Tibial nerve (tissue), 3 donors: ENCODE measurements around the gene HSFX4.

ENCODE experiments used
- EP300 ChIP-seq, 2 donors: sonication (generic); formaldehyde crosslinking; IDR thresholded peaks; one replicate each; pipeline ENCODE4 v1.6.1; 2017; ENCODE audit warnings: antibody characterized with exemption in 2 of 2, mild to moderate bottlenecking in 1 of 2
- POLR2A ChIP-seq, 2 donors: fragments of 450-650 bp; IDR thresholded peaks; one replicate each; pipeline ENCODE4 v1.6.1; 2017; ENCODE audit warnings: antibody characterized with exemption in 2 of 2, mild to moderate bottlenecking in 2 of 2, moderate library complexity in 2 of 2

DNA sequence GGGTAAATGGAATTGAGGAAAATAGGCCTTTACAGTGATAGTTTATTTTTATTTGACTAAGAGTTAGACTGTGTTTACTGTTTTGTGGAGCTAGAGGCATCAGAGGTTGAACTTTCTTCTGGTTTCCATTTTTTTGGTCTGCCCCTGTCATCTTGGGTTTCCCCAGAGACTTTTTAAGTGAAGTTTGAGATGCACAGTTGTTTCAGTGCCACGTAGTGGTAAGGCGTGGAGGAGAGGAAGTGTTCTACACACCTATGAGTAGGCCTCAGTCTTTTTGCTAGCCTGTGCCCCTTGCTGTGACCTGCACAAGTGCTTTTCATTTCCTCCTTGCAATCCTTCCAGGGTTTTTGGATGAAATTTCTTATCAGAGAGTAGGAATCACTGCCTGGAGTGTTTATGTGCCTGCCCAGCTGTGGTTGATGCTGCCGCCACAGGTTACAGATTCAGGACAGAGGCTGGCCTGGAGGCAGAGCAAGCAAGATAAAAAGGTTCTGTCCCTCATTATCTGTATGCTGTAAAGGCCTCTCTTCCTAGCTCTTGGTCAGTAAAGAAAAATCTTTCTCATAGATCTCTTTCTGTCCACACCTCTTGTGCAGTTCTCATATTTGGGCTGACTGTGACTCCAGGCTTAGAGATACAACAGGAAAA, 12.5 kb upstream of the HSFX4 start:
- no peak for TF ChIP-seq POLR2A (IDR thresholded peaks at IDR 0.05)
- TF ChIP-seq EP300 (IDR thresholded peaks at IDR 0.05), result no peak
